Uterus (tissue), 2 donors: ENCODE results near the gene YWHAG.
"Not testable (repeated sequence)": the region's sequence is repeated elsewhere in the genome, so short reads cannot be mapped to it uniquely, and the experiment has no call there.

Source experiments
- CTCF ChIP-seq, 4 experiments: fragments of 200-600 bp in 2 of 4; fragments of 450-650 bp in 2 of 4; sonication (generic) in 2 of 4; IDR thresholded peaks; one replicate each; pipeline ENCODE4 v1.5.1; 2016 to 2019; ENCODE audit warnings: antibody characterized with exemption in 4 of 4, mild to moderate bottlenecking in 2 of 4, moderate library complexity in 1 of 4
- POLR2A ChIP-seq, 2 donors: fragments of 450-650 bp; IDR thresholded peaks; one replicate each; pipeline ENCODE4 v1.6.1; 2016; ENCODE audit warnings: antibody characterized with exemption in 2 of 2, mild to moderate bottlenecking in 1 of 2, moderate library complexity in 1 of 2

GRCh38 chr7:76395605-76395964 is 36.8 kb upstream of the YWHAG start:
- not testable (repeated sequence) for TF ChIP-seq CTCF, POLR2A (IDR thresholded peaks at IDR 0.05)
